Measurements from ENCODE around the gene SLC25A29. TPM values are rescaled to one million over a fixed set of nuclear protein-coding genes. Genes with fewer than 3 reads are reported as not detected.

SLC25A29 gene
- total and polyA plus RNA-seq, 2 of the 13 experiments (the other 11 are each of a cell fraction or from before 2014, with no cell fraction given), result 12.2 to 17.2 TPM

GRCh38 chr14:100262545-100262944, 43.7 kb downstream of the SLC25A29 start (continued):
- TF ChIP-seq TRIM22 (IDR thresholded peaks at IDR 0.05), result no peak
- TF ChIP-seq PLSCR1 (CRISPR knock-in tag; IDR thresholded peaks at IDR 0.05; ENCODE audit: borderline replicate concordance), result no peak
- no peak for TF ChIP-seq ZNF747 (CRISPR knock-in tag; IDR thresholded peaks at IDR 0.05; ENCODE audit: borderline replicate concordance)

GRCh38 chr14:100261621-100262020, 44.6 kb downstream of the SLC25A29 start:
- POLR2A ChIA-PET, result no interaction called here
- Histone ChIP-seq H3K27me3 (ENCODE audit: control insufficient read depth in 1 of 2, insufficient read depth in 2 of 2, low read length in 2 of 2) (no peaks in the 10 kb centered on the region), H3K36me3 (replicated peaks in 1 of 2; ENCODE audit: control insufficient read depth in 1 of 2, insufficient read depth in 2 of 2, low read length in 2 of 2) (peaks cover 8 to 30% of the 10 kb centered on the region in 2 experiments; a peak in 4 of 5 replicates), H3K4me1 (ENCODE audit: insufficient read depth, low read length) (peaks cover 11% of the 10 kb centered on the region), H3K9ac (ENCODE audit: insufficient read depth, low read depth, low read length) (no peak overlapping the region), H3K79me2 (ENCODE audit: insufficient read depth, low read length) (peaks cover 92% of the 10 kb centered on the region), H3K4me2 (ENCODE audit: low read depth, low read length) (no peak overlapping the region), H3K27ac (ENCODE audit: extremely low read length, insufficient read depth, low read length) (no peak overlapping the region), H4K20me1 (ENCODE audit: insufficient read depth, low read length) (peaks cover 74% of the 10 kb centered on the region), H3K9me3 (ENCODE audit: low read length) (no peaks in the 10 kb centered on the region), H3K4me3 (replicated peaks in 1 of 3; ENCODE audit: insufficient read depth in 1 of 3, low read depth in 2 of 3, low read length in 3 of 3) (no peak overlapping the region), H2AFZ (ENCODE audit: low read length) (no peak overlapping the region)
- CTCF ChIA-PET (ENCODE audit: low intra/inter-chr PET ratio, low total read pairs), result no interaction called here
- intact Hi-C loops (cut with micrococcal nuclease; ENCODE audit: unreplicated experiment) (no loop called here), in situ Hi-C loops (cut with HindIII; ENCODE audit: extremely low pct_ligation_motif_present, low pct_unique_long_range_greater_than_20kb) (no loop called here)
- FAIRE-seq, result no peak
- WGBS (ENCODE audit: low lambda C conversion rate), result 97% methylated on average over 3 of the region's 3 CpGs
- BruUV-seq (replicated peaks), result no TSS peak
- DNase-seq (ENCODE audit: low spot score), result no peak
- no peak for ATAC-seq
- TF ChIP-seq E2F1 (CRISPR knock-in tag; IDR thresholded peaks at IDR 0.05) (no peak), ZBTB3 (CRISPR knock-in tag; IDR thresholded peaks at IDR 0.05; ENCODE audit: borderline replicate concordance, low read depth) (no peak), ZNF460 (CRISPR knock-in tag; IDR thresholded peaks at IDR 0.05; ENCODE audit: borderline replicate concordance) (no peak), ZNF570 (CRISPR knock-in tag; IDR thresholded peaks at IDR 0.05; ENCODE audit: borderline replicate concordance) (no peak), SOX13 (IDR thresholded peaks at IDR 0.05) (no peak), SOX13 (CRISPR knock-in tag; conservative IDR thresholded peaks at IDR 0.05 in 1 of 2, IDR thresholded peaks at IDR 0.05 in 1 of 2) (no peak), MXD1 (CRISPR knock-in tag; IDR thresholded peaks at IDR 0.05) (no peak), ZNF546 (CRISPR knock-in tag; conservative IDR thresholded peaks at IDR 0.05) (no peak), ATRX (CRISPR knock-in tag; IDR thresholded peaks at IDR 0.05; ENCODE audit: borderline replicate concordance) (no peak), ZBTB8A (CRISPR knock-in tag; IDR thresholded peaks at IDR 0.05; ENCODE audit: borderline replicate concordance, low read depth) (no peak), ARNTL (CRISPR knock-in tag; IDR thresholded peaks at IDR 0.05) (no peak), ZNF607 (CRISPR knock-in tag; IDR thresholded peaks at IDR 0.05; ENCODE audit: borderline replicate concordance) (no peak), ZNF841 (CRISPR knock-in tag; IDR thresholded peaks at IDR 0.05; ENCODE audit: borderline replicate concordance) (no peak), ZNF574 (CRISPR knock-in tag; IDR thresholded peaks at IDR 0.05) (no peak)
